Endothelial cell (in vitro differentiated cells): ENCODE measurements around the gene ZNF300. TPM values are rescaled to one million over a fixed set of nuclear protein-coding genes. Genes with fewer than 3 reads are reported as not detected.
A peak's percentile ranks its signal among the peaks of the same experiment; 100 is the strongest.
"Not testable (repeated sequence)": the region's sequence is repeated elsewhere in the genome, so short reads cannot be mapped to it uniquely, and the experiment has no call there.

Experiments used
- DNase-seq: peaks from one replicate; pipeline ENCODE4 v3.0.0; 2021; ENCODE audit warnings: low spot score
- H3K27ac Mint-ChIP-seq: one replicate; pipeline ENCODE4 v1.8.0; 2021; ENCODE audit warnings: mixed read lengths, inconsistent platforms; ENCODE audit not compliant: unreplicated experiment
- H3K27me3 Mint-ChIP-seq: one replicate; pipeline ENCODE4 v1.8.0; 2021; ENCODE audit warnings: mild to moderate bottlenecking, moderate library complexity, mixed read lengths, inconsistent platforms; ENCODE audit not compliant: unreplicated experiment
- H3K36me3 Mint-ChIP-seq: one replicate; pipeline ENCODE4 v1.8.0; 2021; ENCODE audit warnings: mild to moderate bottlenecking, low read depth, mixed read lengths, inconsistent platforms; ENCODE audit not compliant: unreplicated experiment
- H3K4me1 Mint-ChIP-seq: one replicate; pipeline ENCODE4 v1.8.0; 2021; ENCODE audit warnings: mild to moderate bottlenecking, mixed read lengths, inconsistent platforms; ENCODE audit not compliant: unreplicated experiment
- H3K4me3 Mint-ChIP-seq: one replicate; pipeline ENCODE4 v1.8.0; 2021; ENCODE audit warnings: mild to moderate bottlenecking, mixed read lengths, inconsistent platforms; ENCODE audit not compliant: unreplicated experiment
- H3K9me3 Mint-ChIP-seq: one replicate; pipeline ENCODE4 v1.8.0; 2021; ENCODE audit warnings: mixed read lengths, inconsistent platforms; ENCODE audit not compliant: unreplicated experiment
- total RNA-seq: library from RNA; stranded (reverse); fragmentation: NEBNext Ultra II Directional; extraction: Animal tissue kit (Norgen Biotek cat#: 25700); gene quantifications from one replicate; pipeline ENCODE4 v1.2.1, GENCODE V29; 2021; ENCODE audit not compliant: unreplicated experiment
- TF ChIP-seq, protein P1 (sequence below): fragments of 200-600 bp; sonication (generic); IDR thresholded peaks from one replicate; pipeline ENCODE4 v1.5.0; 2021; ENCODE audit warnings: antibody characterized with exemption; ENCODE audit not compliant: unreplicated experiment

ZNF300 gene
- total RNA-seq, 1 donor from 2014 or later, result 11.1 TPM

DNA sequence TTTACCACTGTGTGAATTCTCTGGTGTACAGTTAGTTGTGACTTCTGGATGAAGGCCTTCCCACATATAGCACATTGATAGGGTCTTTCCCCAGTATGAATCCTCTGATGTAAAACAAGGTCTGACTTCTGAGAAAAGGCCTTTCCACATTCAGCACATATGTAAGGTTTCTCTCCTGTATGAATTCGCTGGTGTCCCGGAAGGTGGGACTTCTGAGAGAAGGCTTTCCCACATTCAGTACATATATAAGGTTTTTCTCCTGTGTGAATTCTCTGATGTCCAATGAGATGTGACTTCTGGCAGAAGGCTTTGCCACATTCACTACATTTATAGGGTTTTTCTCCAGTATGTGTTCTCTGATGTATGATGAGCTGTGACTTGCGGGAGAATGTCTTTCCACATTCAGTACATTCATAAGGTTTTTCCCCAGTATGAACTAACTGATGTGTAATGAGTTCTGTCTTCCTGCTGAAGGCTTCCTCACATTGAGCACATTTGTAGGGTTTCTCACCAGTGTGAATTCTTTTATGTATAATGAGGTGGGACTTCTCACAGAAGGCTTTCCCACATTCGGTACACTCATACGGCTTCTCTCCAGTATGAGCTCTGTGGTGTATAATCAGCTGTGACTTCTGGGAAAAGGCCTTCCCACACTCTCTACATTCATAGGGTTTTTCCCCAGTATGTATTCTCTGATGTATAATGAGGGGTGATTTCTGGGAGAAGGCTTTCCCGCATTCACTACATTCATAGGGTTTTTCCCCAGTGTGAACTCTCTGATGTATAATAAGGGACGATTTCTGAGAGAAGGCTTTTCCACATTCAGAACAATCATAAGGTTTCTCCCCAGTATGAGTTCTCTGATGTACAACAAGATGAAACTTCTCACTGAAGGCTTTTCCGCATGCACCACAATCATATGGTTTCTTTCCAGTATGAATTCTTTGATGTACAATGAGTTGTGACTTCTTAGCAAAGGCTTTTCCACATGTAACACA, 9.1 kb downstream of the ZNF300 start:
- no peaks in the 10 kb centered on the region for H3K4me1 Mint-ChIP-seq
- H3K36me3 Mint-ChIP-seq, result peaks cover 69% of the 10 kb centered on the region
- H3K27ac Mint-ChIP-seq, result no peak overlapping the region
- TF ChIP-seq, protein P1, sequence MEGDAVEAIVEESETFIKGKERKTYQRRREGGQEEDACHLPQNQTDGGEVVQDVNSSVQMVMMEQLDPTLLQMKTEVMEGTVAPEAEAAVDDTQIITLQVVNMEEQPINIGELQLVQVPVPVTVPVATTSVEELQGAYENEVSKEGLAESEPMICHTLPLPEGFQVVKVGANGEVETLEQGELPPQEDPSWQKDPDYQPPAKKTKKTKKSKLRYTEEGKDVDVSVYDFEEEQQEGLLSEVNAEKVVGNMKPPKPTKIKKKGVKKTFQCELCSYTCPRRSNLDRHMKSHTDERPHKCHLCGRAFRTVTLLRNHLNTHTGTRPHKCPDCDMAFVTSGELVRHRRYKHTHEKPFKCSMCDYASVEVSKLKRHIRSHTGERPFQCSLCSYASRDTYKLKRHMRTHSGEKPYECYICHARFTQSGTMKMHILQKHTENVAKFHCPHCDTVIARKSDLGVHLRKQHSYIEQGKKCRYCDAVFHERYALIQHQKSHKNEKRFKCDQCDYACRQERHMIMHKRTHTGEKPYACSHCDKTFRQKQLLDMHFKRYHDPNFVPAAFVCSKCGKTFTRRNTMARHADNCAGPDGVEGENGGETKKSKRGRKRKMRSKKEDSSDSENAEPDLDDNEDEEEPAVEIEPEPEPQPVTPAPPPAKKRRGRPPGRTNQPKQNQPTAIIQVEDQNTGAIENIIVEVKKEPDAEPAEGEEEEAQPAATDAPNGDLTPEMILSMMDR, result no peak
- DNase-seq, result no peak
- no peaks in the 10 kb centered on the region for H3K27me3 Mint-ChIP-seq
- H3K4me3 Mint-ChIP-seq, result peak overlapping the region; percentile 26
- H3K9me3 Mint-ChIP-seq, result peaks cover 52% of the 10 kb centered on the region

DNA sequence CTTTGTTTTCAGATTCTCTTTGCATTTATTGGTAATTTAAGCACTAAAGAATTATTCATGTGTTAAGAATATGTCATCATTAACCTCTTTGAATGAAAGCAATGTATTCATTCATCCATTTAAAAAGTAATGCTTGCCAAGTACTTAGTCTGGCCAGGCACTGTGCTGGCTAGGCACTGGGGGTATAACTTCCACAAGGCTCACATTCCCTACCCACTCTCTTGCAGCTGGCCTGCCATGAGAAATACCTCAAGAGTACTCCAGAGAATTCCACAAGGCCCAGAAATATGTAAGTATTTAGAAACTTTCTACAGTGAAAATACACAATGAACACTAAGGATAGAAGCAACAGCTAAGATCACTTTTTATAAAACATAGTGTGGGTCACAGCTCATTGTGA, 25.4 kb downstream of the ZNF300 start:
- no peaks in the 10 kb centered on the region for H3K27me3 Mint-ChIP-seq
- H3K27ac Mint-ChIP-seq, result no peak overlapping the region
- H3K4me1 Mint-ChIP-seq, result no peaks in the 10 kb centered on the region
- TF ChIP-seq, protein P1, result no peak
- DNase-seq, result no peak
- peaks cover 8% of the 10 kb centered on the region for H3K9me3 Mint-ChIP-seq
- peaks cover 7% of the 10 kb centered on the region for H3K36me3 Mint-ChIP-seq
- H3K4me3 Mint-ChIP-seq, result no peak overlapping the region

DNA sequence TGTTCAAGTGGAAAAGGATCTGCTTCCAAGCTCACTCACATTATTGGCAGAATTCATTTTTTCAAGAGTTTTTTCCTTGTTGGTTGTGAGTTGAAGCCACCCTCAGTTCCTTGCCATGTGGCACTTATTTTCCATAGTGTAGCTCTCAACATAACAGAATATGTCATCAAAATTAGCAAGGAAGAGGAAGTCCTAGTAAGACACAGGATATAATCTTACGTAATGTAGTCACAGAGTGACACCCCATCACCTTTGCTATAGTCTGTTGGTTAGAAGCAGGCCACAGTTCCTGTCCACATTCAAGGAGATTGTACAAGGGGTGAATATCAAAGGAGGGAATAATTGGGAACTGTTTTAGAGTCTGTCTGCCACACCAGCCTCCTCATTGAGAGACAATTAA, 42.7 kb downstream of the ZNF300 start:
- H3K27ac Mint-ChIP-seq, result no peak overlapping the region
- no peaks in the 10 kb centered on the region for H3K27me3 Mint-ChIP-seq
- TF ChIP-seq, protein P1, result no peak
- H3K36me3 Mint-ChIP-seq, result no peaks in the 10 kb centered on the region
- H3K4me1 Mint-ChIP-seq, result no peaks in the 10 kb centered on the region
- DNase-seq, result no peak
- H3K9me3 Mint-ChIP-seq, result peaks cover 7% of the 10 kb centered on the region
- H3K4me3 Mint-ChIP-seq, result no peak overlapping the region

DNA sequence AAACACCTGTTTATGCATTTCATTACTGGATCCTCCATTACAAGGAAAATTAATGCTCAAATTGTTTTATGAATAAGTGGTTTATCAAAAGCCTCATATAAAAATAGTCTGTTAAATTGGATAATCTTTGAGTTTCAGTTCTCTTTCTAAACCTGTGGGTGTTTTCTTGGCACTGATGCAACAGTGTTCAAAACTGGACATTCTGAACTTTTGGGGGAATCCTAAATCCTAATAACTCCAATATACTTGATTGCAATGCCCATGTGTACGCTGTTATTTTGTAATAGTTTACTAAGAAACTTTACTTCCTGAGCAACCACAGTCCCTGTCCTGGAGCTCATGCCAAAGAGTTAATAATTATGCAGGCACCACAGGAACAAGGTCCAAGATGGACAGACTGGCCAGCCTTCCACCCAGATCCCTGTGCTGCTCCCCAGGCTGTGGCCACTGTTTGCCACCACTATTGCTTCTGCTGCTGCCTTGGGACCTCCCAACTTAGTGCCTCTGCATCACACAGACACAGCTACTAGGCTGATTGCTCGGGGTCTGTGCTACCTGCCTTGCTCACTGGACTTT, 44.4 kb downstream of the ZNF300 start:
- Mint-ChIP-seq H3K4me3 (no peak overlapping the region), H3K27ac (no peak overlapping the region), H3K4me1 (no peaks in the 10 kb centered on the region), H3K9me3 (peaks cover 7% of the 10 kb centered on the region), H3K36me3 (no peaks in the 10 kb centered on the region), H3K27me3 (no peaks in the 10 kb centered on the region)
- TF ChIP-seq, protein P1, result no peak
- DNase-seq, result no peak

DNA sequence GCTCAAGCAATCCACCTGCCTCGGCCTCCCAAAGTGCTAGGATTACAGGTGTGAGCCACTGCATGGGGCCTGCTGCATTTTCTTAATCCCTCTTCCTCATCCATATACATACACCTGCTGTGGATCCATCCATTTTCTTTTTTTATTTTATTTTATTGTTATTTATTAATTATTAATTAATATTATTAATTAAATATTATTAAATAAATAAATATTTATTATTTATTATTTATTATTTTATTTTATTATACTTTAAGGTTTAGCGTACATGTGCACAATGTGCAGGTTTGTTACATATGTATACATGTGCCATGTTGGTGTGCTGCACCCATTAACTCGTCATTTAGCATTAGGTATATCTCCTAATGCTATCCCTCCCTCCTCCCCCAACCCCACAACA, 48.1 kb downstream of the ZNF300 start:
- DNase-seq, H3K4me3 Mint-ChIP-seq, H3K36me3 Mint-ChIP-seq, H3K27ac Mint-ChIP-seq, H3K27me3 Mint-ChIP-seq, H3K4me1 Mint-ChIP-seq, H3K9me3 Mint-ChIP-seq: not testable (repeated sequence)
